H1 (cell line): ENCODE measurements around the gene CIAO2B. TPM values are rescaled to one million over a fixed set of nuclear protein-coding genes. Genes with fewer than 3 reads are reported as not detected.

Experiments used
- CTCF ChIA-PET: fragments of 300-600 bp; sonication (Branson Sonifier 250); formaldehyde crosslinking; loops from one replicate; lab custom pipeline; 2021; ENCODE audit not compliant: partially characterized antibody; lab: Charles Lee
- POLR2A ChIA-PET: fragments of 300-600 bp; sonication (Branson Sonifier 250); formaldehyde crosslinking; loops from one replicate; lab custom pipeline; 2021; ENCODE audit warnings: inconsistent platforms; ENCODE audit not compliant: partially characterized antibody; lab: Charles Lee
- DNase-seq, 2 experiments: peaks; one replicate each; pipeline versions ENCODE4 v3.0.0 to v3.0.0-alpha.2; 2010 to 2022; ENCODE audit warnings: low spot score in 2 of 2, low read depth in 1 of 2, mixed read lengths in 1 of 2
- FAIRE-seq: peaks from 2 replicates; lab custom pipeline; 2011; peaks lifted over from hg19 to GRCh38; lab: Jason Lieb, UNC
- H2AFZ ChIP-seq: 2 replicates; pipeline ENCODE4 v1.8.1; 2012; ENCODE audit warnings: low read length, inconsistent platforms
- H2AK5ac ChIP-seq: 2 replicates; pipeline ENCODE4 v1.6.1; 2013; ENCODE audit warnings: low read depth, low read length
- H2BK120ac ChIP-seq: replicated peaks from 2 replicates; pipeline ENCODE3; 2013; ENCODE audit warnings: low read depth, low read length, inconsistent platforms
- H2BK12ac ChIP-seq: 2 replicates; pipeline ENCODE4 v1.6.1; 2013; ENCODE audit warnings: low read depth, low read length
- H2BK15ac ChIP-seq: 2 replicates; pipeline ENCODE4 v1.6.1; 2013; ENCODE audit warnings: low read length
- H2BK20ac ChIP-seq: 2 replicates; pipeline ENCODE4 v1.6.1; 2013; ENCODE audit warnings: low read length
- H2BK5ac ChIP-seq: 2 replicates; pipeline ENCODE4 v1.6.1; 2013; ENCODE audit warnings: low read depth, low read length
- H3K14ac ChIP-seq: 2 replicates; pipeline ENCODE4 v1.6.1; 2013; ENCODE audit warnings: inconsistent platforms; ENCODE audit not compliant: insufficient read length
- H3K18ac ChIP-seq: 2 replicates; pipeline ENCODE4 v1.6.1; 2013; ENCODE audit warnings: low read length; ENCODE audit errors: extremely low read depth
- H3K23ac ChIP-seq: 2 replicates; pipeline ENCODE4 v1.6.1; 2013; ENCODE audit warnings: inconsistent platforms; ENCODE audit not compliant: insufficient read length
- H3K23me2 ChIP-seq: 2 replicates; pipeline ENCODE4 v1.6.1; 2013; ENCODE audit warnings: low read depth, low read length
- H3K27ac ChIP-seq: 2 replicates; pipeline ENCODE4 v1.6.1; 2011; ENCODE audit warnings: low read depth, low read length, inconsistent platforms
- H3K27me3 ChIP-seq, 4 experiments: replicated peaks in 1 of 4; 1 replicate in 1 of 4; 2 replicates in 3 of 4; pipeline versions ENCODE4 v1.6.1 to v1.8.1; 2011 to 2013; ENCODE audit warnings: low read length in 3 of 4, mild to moderate bottlenecking in 3 of 4, inconsistent platforms in 2 of 4, mixed read lengths in 2 of 4, moderate library complexity in 1 of 4; ENCODE audit not compliant: control insufficient read depth in 3 of 4, insufficient read depth in 3 of 4; ENCODE audit errors: extremely low read depth in 1 of 4
- H3K36me3 ChIP-seq, 4 experiments: 2 replicates each; pipeline versions ENCODE4 v1.6.1 to v1.8.1; 2011 to 2013; ENCODE audit warnings: mild to moderate bottlenecking in 4 of 4, low read length in 3 of 4, moderate library complexity in 2 of 4, control low read depth in 1 of 4, inconsistent platforms in 1 of 4; ENCODE audit not compliant: insufficient read depth in 4 of 4, control insufficient read depth in 2 of 4
- H3K4ac ChIP-seq: replicated peaks from 2 replicates; pipeline ENCODE3; 2013; ENCODE audit warnings: low read length, low read depth, mixed read lengths, inconsistent platforms; ENCODE audit not compliant: insufficient read length
- H3K4me1 ChIP-seq, 4 experiments: replicated peaks in 1 of 4; 1 replicate in 1 of 4; 2 replicates in 3 of 4; pipeline versions ENCODE4 v1.6.1 to v1.8.1; 2011 to 2013; ENCODE audit warnings: low read length in 3 of 4, inconsistent platforms in 2 of 4, mixed read lengths in 1 of 4; ENCODE audit not compliant: insufficient read depth in 4 of 4, control insufficient read depth in 3 of 4
- H3K4me2 ChIP-seq, 2 experiments: 2 replicates each; pipeline versions ENCODE4 v1.6.1 to v1.8.1; 2011 to 2013; ENCODE audit warnings: low read depth in 2 of 2, low read length in 2 of 2, control low read depth in 1 of 2, inconsistent platforms in 1 of 2, mild to moderate bottlenecking in 1 of 2; ENCODE audit not compliant: insufficient read depth in 1 of 2
- H3K4me3 ChIP-seq, 4 experiments: fragments of 200-600, 300-600 bp in 1 of 4; sonication (generic), shearing (Covaris generic), sonication (Bioruptor Twin) in 1 of 4; 2 replicates each; pipeline versions ENCODE4 v1.5.1 to v1.8.1; 2011 to 2016; ENCODE audit warnings: low read length in 4 of 4, low read depth in 3 of 4, control low read depth in 2 of 4, inconsistent platforms in 2 of 4, mild to moderate bottlenecking in 2 of 4, mixed read lengths in 1 of 4, moderate library complexity in 1 of 4; ENCODE audit not compliant: insufficient read depth in 2 of 4; ENCODE audit errors: extremely low read depth in 1 of 4
- H3K56ac ChIP-seq: replicated peaks from 2 replicates; pipeline ENCODE3; 2013; ENCODE audit warnings: low read depth, mild to moderate bottlenecking, mixed read lengths, low read length, inconsistent platforms; ENCODE audit not compliant: insufficient read length
- H3K79me1 ChIP-seq: 2 replicates; pipeline ENCODE4 v1.6.1; 2013; ENCODE audit warnings: low read depth, low read length, control low read depth
- H3K79me2 ChIP-seq, 2 experiments: 2 replicates each; pipeline versions ENCODE4 v1.6.1 to v1.8.1; 2012 to 2013; ENCODE audit warnings: low read length in 2 of 2, mild to moderate bottlenecking in 2 of 2, inconsistent platforms in 1 of 2; ENCODE audit not compliant: insufficient read depth in 2 of 2, control insufficient read depth in 1 of 2
- H3K9ac ChIP-seq, 4 experiments: replicated peaks in 1 of 4; 1 replicate in 1 of 4; 2 replicates in 3 of 4; pipeline versions ENCODE4 v1.6.1 to v1.8.1; 2011 to 2013; ENCODE audit warnings: low read depth in 3 of 4, low read length in 3 of 4, control low read depth in 2 of 4, mild to moderate bottlenecking in 2 of 4, moderate library complexity in 2 of 4, inconsistent platforms in 1 of 4; ENCODE audit errors: extremely low read depth in 1 of 4
- H3K9me3 ChIP-seq, 2 experiments: 2 replicates each; pipeline versions ENCODE4 v1.6.1 to v1.8.1; 2012 to 2013; ENCODE audit warnings: mild to moderate bottlenecking in 2 of 2, moderate library complexity in 2 of 2, control low read depth in 1 of 2, inconsistent platforms in 1 of 2, low read depth in 1 of 2, low read length in 1 of 2, mixed read lengths in 1 of 2; ENCODE audit not compliant: insufficient read depth in 2 of 2
- H4K20me1 ChIP-seq, 2 experiments: replicated peaks in 1 of 2; 2 replicates each; pipeline versions ENCODE3 to v1.8.1; 2011 to 2013; ENCODE audit warnings: inconsistent platforms in 2 of 2, low read length in 2 of 2, mild to moderate bottlenecking in 1 of 2; ENCODE audit not compliant: insufficient read depth in 2 of 2, control insufficient read depth in 1 of 2
- H4K5ac ChIP-seq: 2 replicates; pipeline ENCODE4 v1.6.1; 2013; ENCODE audit warnings: low read length, low read depth, mixed read lengths, inconsistent platforms; ENCODE audit not compliant: insufficient read length
- H4K8ac ChIP-seq: 2 replicates; pipeline ENCODE4 v1.8.0; 2013; ENCODE audit warnings: mild to moderate bottlenecking, moderate library complexity, low read length, inconsistent platforms; ENCODE audit not compliant: insufficient read depth; ENCODE audit errors: extremely low read depth
- H4K91ac ChIP-seq: replicated peaks from 2 replicates; pipeline ENCODE3; 2013; ENCODE audit warnings: low read length, mixed read lengths, inconsistent platforms; ENCODE audit not compliant: insufficient read length
- SP4 ChIP-seq: IDR thresholded peaks from 2 replicates; pipeline ENCODE4 v1.6.1; 2012; ENCODE audit warnings: low read length, inconsistent platforms
- WGBS, 2 experiments: shearing (Covaris generic) in 1 of 2; methylation state at CpG; one replicate each; pipeline versions ENCODE4 v1.1.6 to v1.1.7; 2013 to 2015; ENCODE audit warnings: low lambda C conversion rate in 2 of 2, mixed read lengths in 2 of 2, inconsistent platforms in 1 of 2, low coverage in 1 of 2, missing lambda C conversion rate in 1 of 2; ENCODE audit not compliant: insufficient replicate concordance in 2 of 2, insufficient coverage in 1 of 2, insufficient read length in 1 of 2; ENCODE audit errors: extremely low coverage in 1 of 2, missing lambda C conversion rate in 1 of 2; 5-methylcytosine and 5-hydroxymethylcytosine counted together
- polyA plus RNA-seq, 7 experiments: library from polyadenylated mRNA; depleted of rRNA in 3 of 7; stranded (reverse) in 5 of 7; unstranded in 2 of 7; fragments of >200 nt in 5 of 7; fragments of 200-250 nt in 2 of 7; gene quantifications; 1 replicate in 5 of 7; 2 replicates in 1 of 7; 4 replicates in 1 of 7; pipeline versions ENCODE4 v1.2.1 to v1.2.3, GENCODE V29; 2011 to 2013; ENCODE audit warnings: missing spikeins in 2 of 7, mixed read lengths in 2 of 7
- total RNA-seq: library from RNA; stranded (reverse); fragmentation: NEBNext Ultra II Directional; extraction: Animal tissue kit (Norgen Biotek cat#: 25700); gene quantifications from 2 replicates; pipeline ENCODE4 v1.2.1, GENCODE V29; 2021

The CIAO2B gene
- total and polyA plus RNA-seq, 2 of the 8 experiments (the other 6 are each of a cell fraction or from before 2014, with no cell fraction given), result 65.6 to 248 TPM

GRCh38 chr16:66921729-66922450 is 12.3 kb downstream of the CIAO2B start:
- H2BK12ac ChIP-seq, result peak overlapping the region; percentile 50; the same call in 1 of the 2 replicates
- peaks cover 14 to 40% (median 34%) of the 10 kb centered on the region in 4 experiments; a peak in 6 of 7 replicates for H3K27me3 ChIP-seq
- no peak overlapping the region for H3K23ac ChIP-seq
- no peak overlapping the region for H2AFZ ChIP-seq
- POLR2A ChIA-PET, result interaction anchor here (1.8 kb wide), 1 partner anchor 9 kb away, joined by 4 read pairs; no protein-coding TSS in a partner anchor
- no peaks in the 10 kb centered on the region for H3K9me3 ChIP-seq
- no peak overlapping the region for H2BK20ac ChIP-seq
- H3K9ac ChIP-seq, result no peak overlapping the region; a peak in 1 of 7 replicates
- no peaks in the 10 kb centered on the region for H3K36me3 ChIP-seq
- TF ChIP-seq SP4, result no peak
- H4K91ac ChIP-seq, result no peak overlapping the region
- DNase-seq (no peak), FAIRE-seq (no peak)
- no peaks in the 10 kb centered on the region for H3K79me2 ChIP-seq
- no peak overlapping the region for H2BK15ac ChIP-seq
- no peak overlapping the region for H3K4ac ChIP-seq
- peaks cover 0 to 2% of the 10 kb centered on the region in 2 experiments for H4K20me1 ChIP-seq
- no peak overlapping the region; the same call in 1 of the 2 replicates for H4K8ac ChIP-seq
- CTCF ChIA-PET, result interaction anchor here (1.0 to 27.5 kb wide), 2 partner anchors 9 to 23 kb away, joined by 3 to 1009 read pairs; partner anchors contain the start of genes CDH16 and PDP2
- H3K4me2 ChIP-seq, result no peak overlapping the region
- no peak overlapping the region for H2BK5ac ChIP-seq
- H3K4me1 ChIP-seq, result peaks cover 0 to 2% (median under 1%) of the 10 kb centered on the region in 4 experiments; a peak in 3 of 7 replicates
- H2BK120ac ChIP-seq, result no peak overlapping the region
- H3K27ac ChIP-seq, result no peak overlapping the region
- peaks cover 4% of the 10 kb centered on the region; the same call in 1 of the 2 replicates for H3K23me2 ChIP-seq
- H2AK5ac ChIP-seq, result no peak overlapping the region
- peaks cover 2% of the 10 kb centered on the region; the same call in 1 of the 2 replicates for H3K79me1 ChIP-seq
- WGBS, 2 experiments, result 91% methylated on average over 36 of the region's 42 CpGs; no CpG with 5 or more reads in 1 of the 2 experiments
- H3K14ac ChIP-seq, result no peak overlapping the region
- H3K18ac ChIP-seq, result no peak overlapping the region
- no peak overlapping the region for H3K56ac ChIP-seq
- H4K5ac ChIP-seq, result no peak overlapping the region
- H3K4me3 ChIP-seq, result no peak overlapping the region
